ENCODE results near the gene OR5AL1. TPM values are rescaled to one million over a fixed set of nuclear protein-coding genes. Genes with fewer than 3 reads are reported as not detected.
"Not testable (repeated sequence)": the region's sequence is repeated elsewhere in the genome, so short reads cannot be mapped to it uniquely, and the experiment has no call there.

Gene OR5AL1
- total RNA-seq, 1 experiment from 2014 or later = not detected

DNA sequence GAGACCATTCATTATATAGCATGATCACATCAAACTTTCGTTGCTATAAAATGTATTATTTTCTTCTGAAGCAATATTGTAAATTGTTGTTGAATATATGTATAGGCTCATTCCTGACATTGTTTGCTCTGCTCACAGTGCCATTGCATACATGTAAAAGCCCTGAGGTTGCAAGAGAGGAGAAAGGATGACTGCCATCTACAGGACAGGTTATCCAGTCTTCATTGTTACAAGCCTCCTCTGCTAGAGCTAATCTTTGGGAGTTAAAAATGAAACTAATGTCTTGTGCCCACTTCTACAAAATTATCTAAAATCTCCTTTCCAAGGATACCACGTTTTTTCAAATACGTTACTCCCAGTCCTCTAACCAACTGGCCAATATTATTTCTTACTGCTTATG is 16.4 kb upstream of the OR5AL1 start:
- CTCF ChIA-PET = no interaction called here
- POLR2A ChIA-PET = no interaction called here
- no peak overlapping the region for H3K27ac ChIP-seq (ENCODE audit: low read length)
- no peaks in the 10 kb centered on the region for H3K36me3 ChIP-seq (ENCODE audit: control insufficient read depth, insufficient read depth, low read length)
- BruUV-seq (replicated peaks) = no TSS peak
- in situ Hi-C loops (cut with HindIII; ENCODE audit: low pct_unique_long_range_greater_than_20kb, low sequenced_read_pairs) (no loop called here), intact Hi-C loops (cut with micrococcal nuclease; ENCODE audit: unreplicated experiment) (no loop called here)
- no peaks in the 10 kb centered on the region for H3K4me1 ChIP-seq (ENCODE audit: control insufficient read depth, insufficient read depth, low read length)
- ATAC-seq = no peak
- no peak overlapping the region for H3K4me3 ChIP-seq (ENCODE audit: low read depth in 2 of 2, low read length in 2 of 2)
- DNase-seq (ENCODE audit: low read depth, low spot score) = no peak
- H3K27me3 ChIP-seq (ENCODE audit: control insufficient read depth, insufficient read depth, low read length) = no peaks in the 10 kb centered on the region
- TF ChIP-seq SIN3A (IDR thresholded peaks at IDR 0.05; ENCODE audit: borderline replicate concordance, insufficient read depth, low read depth, low read length) (no peak), TCF7L2 (IDR thresholded peaks at IDR 0.05; ENCODE audit: low read depth, low read length) (no peak), POLR2AphosphoS5 (IDR thresholded peaks at IDR 0.05; ENCODE audit: low read depth, low read length) (no peak), REST (IDR thresholded peaks at IDR 0.05; ENCODE audit: insufficient read depth in 1 of 2, low read depth in 2 of 2, low read length in 1 of 2) (no peak), CTCF (IDR thresholded peaks at IDR 0.05) (no peak; the same call in 1 of the 2 replicates)
- H3K9me3 ChIP-seq (ENCODE audit: control insufficient read depth, insufficient read depth, low read depth, low read length) = no peaks in the 10 kb centered on the region

- CTCF ChIA-PET; H3K36me3 ChIP-seq (ENCODE audit: control insufficient read depth, insufficient read depth, low read length); H3K9me3 ChIP-seq (ENCODE audit: control insufficient read depth, insufficient read depth, low read depth, low read length); DNase-seq (ENCODE audit: low read depth, low spot score); BruUV-seq (replicated peaks); H3K4me3 ChIP-seq (ENCODE audit: low read depth in 2 of 2, low read length in 2 of 2); ATAC-seq; POLR2A ChIA-PET; in situ Hi-C loops (cut with HindIII; ENCODE audit: low pct_unique_long_range_greater_than_20kb, low sequenced_read_pairs); H3K27ac ChIP-seq (ENCODE audit: low read length); H3K4me1 ChIP-seq (ENCODE audit: control insufficient read depth, insufficient read depth, low read length); H3K27me3 ChIP-seq (ENCODE audit: control insufficient read depth, insufficient read depth, low read length): not testable (repeated sequence)
- intact Hi-C loops (cut with micrococcal nuclease; ENCODE audit: unreplicated experiment) = loop anchor here (5.0 kb wide), 1 partner anchor 35 kb away; no protein-coding TSS in a partner anchor
These were observed 10.5 kb upstream of the OR5AL1 start for GRCh38 chr11:56401858-56402461.

GRCh38 chr11:56404393-56404792 is 8.1 kb upstream of the OR5AL1 start:
- ATAC-seq = no peak
- Histone ChIP-seq H3K36me3 (ENCODE audit: control insufficient read depth, insufficient read depth, low read length) (no peaks in the 10 kb centered on the region), H3K4me3 (ENCODE audit: low read depth in 2 of 2, low read length in 2 of 2) (no peak overlapping the region), H3K27me3 (ENCODE audit: control insufficient read depth, insufficient read depth, low read length) (no peaks in the 10 kb centered on the region), H3K4me1 (ENCODE audit: control insufficient read depth, insufficient read depth, low read length) (no peaks in the 10 kb centered on the region), H3K9me3 (ENCODE audit: control insufficient read depth, insufficient read depth, low read depth, low read length) (no peaks in the 10 kb centered on the region), H3K27ac (ENCODE audit: low read length) (no peak overlapping the region)
- TF ChIP-seq CTCF (IDR thresholded peaks at IDR 0.05) (no peak), TCF7L2 (IDR thresholded peaks at IDR 0.05; ENCODE audit: low read depth, low read length) (no peak), SIN3A (IDR thresholded peaks at IDR 0.05; ENCODE audit: borderline replicate concordance, insufficient read depth, low read depth, low read length) (no peak), POLR2AphosphoS5 (IDR thresholded peaks at IDR 0.05; ENCODE audit: low read depth, low read length) (no peak), REST (IDR thresholded peaks at IDR 0.05; ENCODE audit: insufficient read depth in 1 of 2, low read depth in 2 of 2, low read length in 1 of 2) (no peak)
- intact Hi-C loops (cut with micrococcal nuclease; ENCODE audit: unreplicated experiment) = loop anchor here (5.0 kb wide), 1 partner anchor 33 kb away; no protein-coding TSS in a partner anchor
- no peak for DNase-seq (ENCODE audit: low read depth, low spot score)
- ChIA-PET CTCF (no interaction called here), POLR2A (no interaction called here)
- in situ Hi-C loops (cut with HindIII; ENCODE audit: low pct_unique_long_range_greater_than_20kb, low sequenced_read_pairs) = no loop called here
- BruUV-seq (replicated peaks) = no TSS peak
